H1 (cell line): Measurements from ENCODE around the gene TSPAN33. TPM values are rescaled to one million over a fixed set of nuclear protein-coding genes. Genes with fewer than 3 reads are reported as not detected.

Experiments used
- CTCF ChIA-PET: fragments of 300-600 bp; sonication (Branson Sonifier 250); formaldehyde crosslinking; loops from one replicate; lab custom pipeline; 2021; ENCODE audit not compliant: partially characterized antibody; lab: Charles Lee
- POLR2A ChIA-PET: fragments of 300-600 bp; sonication (Branson Sonifier 250); formaldehyde crosslinking; loops from one replicate; lab custom pipeline; 2021; ENCODE audit warnings: inconsistent platforms; ENCODE audit not compliant: partially characterized antibody; lab: Charles Lee
- DNase-seq, 2 experiments: peaks; one replicate each; pipeline versions ENCODE4 v3.0.0 to v3.0.0-alpha.2; 2010 to 2022; ENCODE audit warnings: low spot score in 2 of 2, low read depth in 1 of 2, mixed read lengths in 1 of 2
- FAIRE-seq: peaks from 2 replicates; lab custom pipeline; 2011; peaks lifted over from hg19 to GRCh38; lab: Jason Lieb, UNC
- H2AFZ ChIP-seq: 2 replicates; pipeline ENCODE4 v1.8.1; 2012; ENCODE audit warnings: low read length, inconsistent platforms
- H2AK5ac ChIP-seq: 2 replicates; pipeline ENCODE4 v1.6.1; 2013; ENCODE audit warnings: low read depth, low read length
- H2BK120ac ChIP-seq: replicated peaks from 2 replicates; pipeline ENCODE3; 2013; ENCODE audit warnings: low read depth, low read length, inconsistent platforms
- H2BK12ac ChIP-seq: 2 replicates; pipeline ENCODE4 v1.6.1; 2013; ENCODE audit warnings: low read depth, low read length
- H2BK15ac ChIP-seq: 2 replicates; pipeline ENCODE4 v1.6.1; 2013; ENCODE audit warnings: low read length
- H2BK20ac ChIP-seq: 2 replicates; pipeline ENCODE4 v1.6.1; 2013; ENCODE audit warnings: low read length
- H2BK5ac ChIP-seq: 2 replicates; pipeline ENCODE4 v1.6.1; 2013; ENCODE audit warnings: low read depth, low read length
- H3K14ac ChIP-seq: 2 replicates; pipeline ENCODE4 v1.6.1; 2013; ENCODE audit warnings: inconsistent platforms; ENCODE audit not compliant: insufficient read length
- H3K18ac ChIP-seq: 2 replicates; pipeline ENCODE4 v1.6.1; 2013; ENCODE audit warnings: low read length; ENCODE audit errors: extremely low read depth
- H3K23ac ChIP-seq: 2 replicates; pipeline ENCODE4 v1.6.1; 2013; ENCODE audit warnings: inconsistent platforms; ENCODE audit not compliant: insufficient read length
- H3K23me2 ChIP-seq: 2 replicates; pipeline ENCODE4 v1.6.1; 2013; ENCODE audit warnings: low read depth, low read length
- H3K27ac ChIP-seq: 2 replicates; pipeline ENCODE4 v1.6.1; 2011; ENCODE audit warnings: low read depth, low read length, inconsistent platforms
- H3K27me3 ChIP-seq, 4 experiments: replicated peaks in 1 of 4; 1 replicate in 1 of 4; 2 replicates in 3 of 4; pipeline versions ENCODE4 v1.6.1 to v1.8.1; 2011 to 2013; ENCODE audit warnings: low read length in 3 of 4, mild to moderate bottlenecking in 3 of 4, inconsistent platforms in 2 of 4, mixed read lengths in 2 of 4, moderate library complexity in 1 of 4; ENCODE audit not compliant: control insufficient read depth in 3 of 4, insufficient read depth in 3 of 4; ENCODE audit errors: extremely low read depth in 1 of 4
- H3K36me3 ChIP-seq, 4 experiments: 2 replicates each; pipeline versions ENCODE4 v1.6.1 to v1.8.1; 2011 to 2013; ENCODE audit warnings: mild to moderate bottlenecking in 4 of 4, low read length in 3 of 4, moderate library complexity in 2 of 4, control low read depth in 1 of 4, inconsistent platforms in 1 of 4; ENCODE audit not compliant: insufficient read depth in 4 of 4, control insufficient read depth in 2 of 4
- H3K4ac ChIP-seq: replicated peaks from 2 replicates; pipeline ENCODE3; 2013; ENCODE audit warnings: low read length, low read depth, mixed read lengths, inconsistent platforms; ENCODE audit not compliant: insufficient read length
- H3K4me1 ChIP-seq, 4 experiments: replicated peaks in 1 of 4; 1 replicate in 1 of 4; 2 replicates in 3 of 4; pipeline versions ENCODE4 v1.6.1 to v1.8.1; 2011 to 2013; ENCODE audit warnings: low read length in 3 of 4, inconsistent platforms in 2 of 4, mixed read lengths in 1 of 4; ENCODE audit not compliant: insufficient read depth in 4 of 4, control insufficient read depth in 3 of 4
- H3K4me2 ChIP-seq, 2 experiments: 2 replicates each; pipeline versions ENCODE4 v1.6.1 to v1.8.1; 2011 to 2013; ENCODE audit warnings: low read depth in 2 of 2, low read length in 2 of 2, control low read depth in 1 of 2, inconsistent platforms in 1 of 2, mild to moderate bottlenecking in 1 of 2; ENCODE audit not compliant: insufficient read depth in 1 of 2
- H3K4me3 ChIP-seq, 4 experiments: fragments of 200-600, 300-600 bp in 1 of 4; sonication (generic), shearing (Covaris generic), sonication (Bioruptor Twin) in 1 of 4; 2 replicates each; pipeline versions ENCODE4 v1.5.1 to v1.8.1; 2011 to 2016; ENCODE audit warnings: low read length in 4 of 4, low read depth in 3 of 4, control low read depth in 2 of 4, inconsistent platforms in 2 of 4, mild to moderate bottlenecking in 2 of 4, mixed read lengths in 1 of 4, moderate library complexity in 1 of 4; ENCODE audit not compliant: insufficient read depth in 2 of 4; ENCODE audit errors: extremely low read depth in 1 of 4
- H3K56ac ChIP-seq: replicated peaks from 2 replicates; pipeline ENCODE3; 2013; ENCODE audit warnings: low read depth, mild to moderate bottlenecking, mixed read lengths, low read length, inconsistent platforms; ENCODE audit not compliant: insufficient read length
- H3K79me1 ChIP-seq: 2 replicates; pipeline ENCODE4 v1.6.1; 2013; ENCODE audit warnings: low read depth, low read length, control low read depth
- H3K79me2 ChIP-seq, 2 experiments: 2 replicates each; pipeline versions ENCODE4 v1.6.1 to v1.8.1; 2012 to 2013; ENCODE audit warnings: low read length in 2 of 2, mild to moderate bottlenecking in 2 of 2, inconsistent platforms in 1 of 2; ENCODE audit not compliant: insufficient read depth in 2 of 2, control insufficient read depth in 1 of 2
- H3K9ac ChIP-seq, 4 experiments: replicated peaks in 1 of 4; 1 replicate in 1 of 4; 2 replicates in 3 of 4; pipeline versions ENCODE4 v1.6.1 to v1.8.1; 2011 to 2013; ENCODE audit warnings: low read depth in 3 of 4, low read length in 3 of 4, control low read depth in 2 of 4, mild to moderate bottlenecking in 2 of 4, moderate library complexity in 2 of 4, inconsistent platforms in 1 of 4; ENCODE audit errors: extremely low read depth in 1 of 4
- H3K9me3 ChIP-seq, 2 experiments: 2 replicates each; pipeline versions ENCODE4 v1.6.1 to v1.8.1; 2012 to 2013; ENCODE audit warnings: mild to moderate bottlenecking in 2 of 2, moderate library complexity in 2 of 2, control low read depth in 1 of 2, inconsistent platforms in 1 of 2, low read depth in 1 of 2, low read length in 1 of 2, mixed read lengths in 1 of 2; ENCODE audit not compliant: insufficient read depth in 2 of 2
- H4K20me1 ChIP-seq, 2 experiments: replicated peaks in 1 of 2; 2 replicates each; pipeline versions ENCODE3 to v1.8.1; 2011 to 2013; ENCODE audit warnings: inconsistent platforms in 2 of 2, low read length in 2 of 2, mild to moderate bottlenecking in 1 of 2; ENCODE audit not compliant: insufficient read depth in 2 of 2, control insufficient read depth in 1 of 2
- H4K5ac ChIP-seq: 2 replicates; pipeline ENCODE4 v1.6.1; 2013; ENCODE audit warnings: low read length, low read depth, mixed read lengths, inconsistent platforms; ENCODE audit not compliant: insufficient read length
- H4K8ac ChIP-seq: 2 replicates; pipeline ENCODE4 v1.8.0; 2013; ENCODE audit warnings: mild to moderate bottlenecking, moderate library complexity, low read length, inconsistent platforms; ENCODE audit not compliant: insufficient read depth; ENCODE audit errors: extremely low read depth
- H4K91ac ChIP-seq: replicated peaks from 2 replicates; pipeline ENCODE3; 2013; ENCODE audit warnings: low read length, mixed read lengths, inconsistent platforms; ENCODE audit not compliant: insufficient read length
- EGR1 ChIP-seq: IDR thresholded peaks from 2 replicates; pipeline ENCODE4 v1.6.1; 2011; ENCODE audit warnings: low read depth, low read length, borderline replicate concordance
- HDAC6 ChIP-seq: IDR thresholded peaks from one replicate; pipeline ENCODE4 v1.7.1; 2012; ENCODE audit warnings: low read depth, mild to moderate bottlenecking, inconsistent platforms, low read length, moderate library complexity
- JUND ChIP-seq: IDR thresholded peaks from 2 replicates; pipeline ENCODE4 v1.6.1; 2011; ENCODE audit warnings: mild to moderate bottlenecking, improper control_type of control experiment, low read length
- POU5F1 ChIP-seq: IDR thresholded peaks from 2 replicates; pipeline ENCODE4 v1.6.1; 2011; ENCODE audit warnings: low read depth, mild to moderate bottlenecking, low read length, moderate library complexity
- SP1 ChIP-seq: IDR thresholded peaks from 2 replicates; pipeline ENCODE4 v1.6.1; 2011; ENCODE audit warnings: low read depth, low read length
- ZNF274 ChIP-seq: IDR thresholded peaks from 2 replicates; pipeline ENCODE4 v1.7.0; 2012; ENCODE audit warnings: low read length, borderline replicate concordance; ENCODE audit errors: extremely low read depth
- WGBS, 2 experiments: shearing (Covaris generic) in 1 of 2; methylation state at CpG; one replicate each; pipeline versions ENCODE4 v1.1.6 to v1.1.7; 2013 to 2015; ENCODE audit warnings: low lambda C conversion rate in 2 of 2, mixed read lengths in 2 of 2, inconsistent platforms in 1 of 2, low coverage in 1 of 2, missing lambda C conversion rate in 1 of 2; ENCODE audit not compliant: insufficient replicate concordance in 2 of 2, insufficient coverage in 1 of 2, insufficient read length in 1 of 2; ENCODE audit errors: extremely low coverage in 1 of 2, missing lambda C conversion rate in 1 of 2; 5-methylcytosine and 5-hydroxymethylcytosine counted together
- polyA plus RNA-seq, 7 experiments: library from polyadenylated mRNA; depleted of rRNA in 3 of 7; stranded (reverse) in 5 of 7; unstranded in 2 of 7; fragments of >200 nt in 5 of 7; fragments of 200-250 nt in 2 of 7; gene quantifications; 1 replicate in 5 of 7; 2 replicates in 1 of 7; 4 replicates in 1 of 7; pipeline versions ENCODE4 v1.2.1 to v1.2.3, GENCODE V29; 2011 to 2013; ENCODE audit warnings: missing spikeins in 2 of 7, mixed read lengths in 2 of 7
- total RNA-seq: library from RNA; stranded (reverse); fragmentation: NEBNext Ultra II Directional; extraction: Animal tissue kit (Norgen Biotek cat#: 25700); gene quantifications from 2 replicates; pipeline ENCODE4 v1.2.1, GENCODE V29; 2021
- TF ChIP-seq, protein P1 (sequence below): IDR thresholded peaks from 2 replicates; pipeline ENCODE4 v1.6.1; 2011; ENCODE audit warnings: low read depth, mild to moderate bottlenecking, low read length; ENCODE audit not compliant: insufficient read depth

TSPAN33 gene
- total and polyA plus RNA-seq, 2 of the 8 experiments (the other 6 are each of a cell fraction or from before 2014, with no cell fraction given): 42.8 to 47.1 TPM

DNA sequence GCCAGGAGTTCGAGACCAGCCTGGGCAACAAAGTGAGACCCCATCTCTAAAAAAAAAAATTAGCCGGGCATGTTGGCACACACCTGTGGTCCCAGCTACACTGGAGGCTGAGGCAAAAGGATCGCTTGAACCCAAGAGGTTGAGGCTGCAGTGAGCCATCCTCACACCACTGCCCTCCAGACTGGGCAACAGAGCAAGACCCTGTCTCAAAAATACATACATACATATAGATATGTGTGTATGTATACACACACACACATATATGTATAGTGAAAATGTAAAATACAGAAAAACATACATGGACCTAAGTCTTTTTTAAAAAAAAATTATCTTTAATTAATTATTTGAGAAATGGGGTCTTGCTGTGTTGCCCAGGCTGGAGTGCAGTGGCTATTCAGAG, 49.4 kb downstream of the TSPAN33 start:
- no peak overlapping the region for H2BK120ac ChIP-seq
- H4K91ac ChIP-seq: no peak overlapping the region
- H3K36me3 ChIP-seq: peaks cover 0 to 6% (median 2%) of the 10 kb centered on the region in 4 experiments; a peak in 1 of 8 replicates
- H4K8ac ChIP-seq: no peak overlapping the region
- H3K9me3 ChIP-seq: no peaks in the 10 kb centered on the region
- H3K27ac ChIP-seq: no peak overlapping the region
- H3K79me1 ChIP-seq: peaks cover 16% of the 10 kb centered on the region
- no peak overlapping the region for H3K56ac ChIP-seq
- no peak overlapping the region for H3K14ac ChIP-seq
- no peak overlapping the region for H2AFZ ChIP-seq
- DNase-seq (no peak), FAIRE-seq (no peak)
- H3K4ac ChIP-seq: no peak overlapping the region
- H3K4me1 ChIP-seq: peaks cover 3 to 7% (median 5%) of the 10 kb centered on the region in 4 experiments; a peak in 6 of 7 replicates
- no peak overlapping the region for H3K23ac ChIP-seq
- H4K20me1 ChIP-seq: peaks cover 14 to 15% of the 10 kb centered on the region in 2 experiments
- H3K4me3 ChIP-seq: no peak overlapping the region
- H3K4me2 ChIP-seq: no peak overlapping the region
- H2AK5ac ChIP-seq: no peak overlapping the region
- CTCF ChIA-PET: interaction anchor here (0.8 to 3.1 kb wide), 6 partner anchors 14 to 185 kb away, joined by 3 to 26 read pairs (median 5); no protein-coding TSS in a partner anchor
- no peak overlapping the region for H2BK20ac ChIP-seq
- peaks cover 10% of the 10 kb centered on the region for H3K23me2 ChIP-seq
- POLR2A ChIA-PET: interaction anchor here (2.9 kb wide), 1 partner anchor 25 kb away, joined by 14 read pairs; no protein-coding TSS in a partner anchor
- no peak overlapping the region for H2BK15ac ChIP-seq
- no peak overlapping the region for H2BK5ac ChIP-seq
- 92% methylated on average over 3 of the region's 3 CpGs; no CpG with 5 or more reads in 1 of the 2 experiments for WGBS, 2 experiments
- H3K27me3 ChIP-seq: no peaks in the 10 kb centered on the region
- H3K9ac ChIP-seq: no peak overlapping the region
- H3K79me2 ChIP-seq: peaks cover 24 to 91% of the 10 kb centered on the region in 2 experiments
- H4K5ac ChIP-seq: no peak overlapping the region
- no peak overlapping the region for H2BK12ac ChIP-seq
- H3K18ac ChIP-seq: no peak overlapping the region
- TF ChIP-seq SP1: no peak
- TF ChIP-seq JUND: no peak
- no peak for TF ChIP-seq HDAC6
- TF ChIP-seq, protein P1, sequence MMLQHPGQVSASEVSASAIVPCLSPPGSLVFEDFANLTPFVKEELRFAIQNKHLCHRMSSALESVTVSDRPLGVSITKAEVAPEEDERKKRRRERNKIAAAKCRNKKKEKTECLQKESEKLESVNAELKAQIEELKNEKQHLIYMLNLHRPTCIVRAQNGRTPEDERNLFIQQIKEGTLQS: no peak
- no peak for TF ChIP-seq ZNF274
- no peak for TF ChIP-seq POU5F1
- TF ChIP-seq EGR1: no peak
